Adrenal gland (tissue), 5 donors: Measurements from ENCODE around the gene PLXNC1.

Experiments
- CTCF ChIP-seq, 6 experiments: fragments of 450-650 bp in 4 of 6; fragments of 200-600 bp in 2 of 6; sonication (generic) in 1 of 6; IDR thresholded peaks; 1 replicate in 5 of 6; 2 replicates in 1 of 6; pipeline versions ENCODE4 v1.5.1 to v1.8.0; 2016 to 2021; ENCODE audit warnings: antibody characterized with exemption in 6 of 6, mild to moderate bottlenecking in 2 of 6, moderate library complexity in 1 of 6
- POLR2A ChIP-seq, 2 donors: fragments of 450-650 bp; IDR thresholded peaks; one replicate each; pipeline ENCODE4 v1.6.1; 2017; ENCODE audit warnings: antibody characterized with exemption in 2 of 2, mild to moderate bottlenecking in 2 of 2, moderate library complexity in 1 of 2
- donor health status: DM: no; HTN: no; CAD: no.

- TF ChIP-seq CTCF (IDR thresholded peaks at IDR 0.05) (peak; percentile 63 to 90 (median 76)), POLR2A (IDR thresholded peaks at IDR 0.05) (no peak)
Measured at GRCh38 chr12:94101738-94102660, 46.4 kb upstream of the PLXNC1 start.
